ENCODE data around the gene KCNT2.

KCNT2 gene

DNA sequence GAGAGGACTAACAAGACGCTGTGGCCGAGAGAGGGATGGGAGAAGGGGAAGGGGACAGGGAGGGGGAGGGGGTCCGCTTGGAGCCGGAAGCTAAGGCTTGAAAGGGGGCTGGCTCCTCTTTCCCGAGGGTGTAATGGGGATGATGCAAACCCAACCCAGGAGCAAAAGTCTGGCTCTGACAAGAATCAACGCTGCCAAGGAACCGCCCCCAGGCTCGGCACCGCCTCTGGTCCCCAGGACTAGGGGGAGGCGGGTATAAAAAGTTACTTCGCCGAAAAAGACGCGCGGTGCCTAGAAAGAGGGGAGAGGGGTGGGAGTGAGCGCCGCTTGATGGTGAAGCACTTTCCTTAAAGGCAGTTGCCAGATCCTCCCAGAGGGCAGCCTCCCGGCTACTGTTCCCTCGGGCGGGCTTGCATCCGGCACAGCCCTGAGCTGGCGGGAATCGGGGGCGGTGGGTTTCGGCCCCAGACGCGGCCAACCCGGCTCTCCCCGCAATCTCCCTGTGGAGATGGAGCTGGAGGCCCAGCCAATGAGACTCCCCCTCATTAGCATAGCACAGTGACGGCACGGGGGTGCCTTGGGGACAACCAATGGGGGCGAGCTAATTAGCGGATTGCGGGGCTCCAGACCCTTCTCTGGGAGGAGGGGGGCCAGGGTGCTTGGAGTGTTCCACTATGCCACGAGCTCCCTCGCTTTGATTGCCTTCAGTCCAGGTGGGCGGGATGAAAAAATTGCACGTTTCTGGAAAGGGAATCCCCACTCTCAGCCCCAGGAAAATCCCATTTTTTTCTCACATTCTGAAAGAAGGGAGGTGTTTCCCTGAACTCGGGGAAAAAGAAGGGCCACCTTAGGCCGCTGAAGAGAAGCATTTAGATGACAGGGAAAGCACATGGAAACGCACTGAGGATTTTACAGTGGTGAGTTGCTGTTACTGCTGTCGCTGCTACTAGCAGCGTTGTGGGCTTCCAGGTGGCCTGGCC lies at the start of gene KCNT2:
Gene KCNT2 (minus strand): TSS at position 51 of the 980 bp plus-strand sequence. CDS start 131 bp downstream, outside the sequence.
- H3K27me3 ChIP-seq: peaks cover 42% of the 10 kb centered on the region
- H3K4me1 ChIP-seq (ENCODE audit: control insufficient read depth in 1 of 2, insufficient read depth in 1 of 2, low read depth in 1 of 2, low read length in 1 of 2): no peaks in the 10 kb centered on the region
- no peak within 1 kb of the TSS for H3K27ac ChIP-seq
- no peak within 1 kb of the TSS for H3K4me3 ChIP-seq (ENCODE audit: low read depth in 1 of 2, low read length in 1 of 2)
- no peaks in the 10 kb centered on the region for H3K36me3 ChIP-seq
- no peaks in the 10 kb centered on the region for H3K9me3 ChIP-seq
- TF ChIP-seq, protein P1, sequence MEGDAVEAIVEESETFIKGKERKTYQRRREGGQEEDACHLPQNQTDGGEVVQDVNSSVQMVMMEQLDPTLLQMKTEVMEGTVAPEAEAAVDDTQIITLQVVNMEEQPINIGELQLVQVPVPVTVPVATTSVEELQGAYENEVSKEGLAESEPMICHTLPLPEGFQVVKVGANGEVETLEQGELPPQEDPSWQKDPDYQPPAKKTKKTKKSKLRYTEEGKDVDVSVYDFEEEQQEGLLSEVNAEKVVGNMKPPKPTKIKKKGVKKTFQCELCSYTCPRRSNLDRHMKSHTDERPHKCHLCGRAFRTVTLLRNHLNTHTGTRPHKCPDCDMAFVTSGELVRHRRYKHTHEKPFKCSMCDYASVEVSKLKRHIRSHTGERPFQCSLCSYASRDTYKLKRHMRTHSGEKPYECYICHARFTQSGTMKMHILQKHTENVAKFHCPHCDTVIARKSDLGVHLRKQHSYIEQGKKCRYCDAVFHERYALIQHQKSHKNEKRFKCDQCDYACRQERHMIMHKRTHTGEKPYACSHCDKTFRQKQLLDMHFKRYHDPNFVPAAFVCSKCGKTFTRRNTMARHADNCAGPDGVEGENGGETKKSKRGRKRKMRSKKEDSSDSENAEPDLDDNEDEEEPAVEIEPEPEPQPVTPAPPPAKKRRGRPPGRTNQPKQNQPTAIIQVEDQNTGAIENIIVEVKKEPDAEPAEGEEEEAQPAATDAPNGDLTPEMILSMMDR (IDR thresholded peaks at IDR 0.05): no peak

DNA sequence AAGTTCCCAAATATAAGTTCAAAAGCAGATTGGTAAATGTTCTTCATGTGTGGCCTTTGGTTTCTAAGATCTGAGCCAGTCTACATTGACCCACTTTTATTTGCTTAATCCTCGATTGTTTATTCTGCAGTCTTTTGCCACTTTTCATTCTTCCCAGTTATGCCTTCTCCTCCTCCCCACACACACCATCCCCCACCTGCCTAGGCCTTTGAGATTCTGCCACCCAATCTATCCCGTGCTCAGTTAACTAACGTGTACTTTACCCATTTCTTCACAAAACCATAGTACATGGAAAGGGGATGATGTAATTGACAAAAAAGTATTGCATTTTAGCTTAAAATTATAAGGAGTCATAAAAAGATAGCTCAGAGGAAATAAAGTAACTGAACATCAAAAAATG lies 47.3 kb upstream of the KCNT2 start:
- no peaks in the 10 kb centered on the region for H3K27me3 ChIP-seq
- no peak overlapping the region for H3K4me3 ChIP-seq (ENCODE audit: low read depth in 1 of 2, low read length in 1 of 2)
- H3K36me3 ChIP-seq: no peaks in the 10 kb centered on the region
- H3K27ac ChIP-seq: no peak overlapping the region
- peaks cover 0 to 7% of the 10 kb centered on the region in 2 experiments for H3K4me1 ChIP-seq (ENCODE audit: control insufficient read depth in 1 of 2, insufficient read depth in 1 of 2, low read depth in 1 of 2, low read length in 1 of 2)
- H3K9me3 ChIP-seq: no peaks in the 10 kb centered on the region
- TF ChIP-seq, protein P1 (IDR thresholded peaks at IDR 0.05): no peak

DNA sequence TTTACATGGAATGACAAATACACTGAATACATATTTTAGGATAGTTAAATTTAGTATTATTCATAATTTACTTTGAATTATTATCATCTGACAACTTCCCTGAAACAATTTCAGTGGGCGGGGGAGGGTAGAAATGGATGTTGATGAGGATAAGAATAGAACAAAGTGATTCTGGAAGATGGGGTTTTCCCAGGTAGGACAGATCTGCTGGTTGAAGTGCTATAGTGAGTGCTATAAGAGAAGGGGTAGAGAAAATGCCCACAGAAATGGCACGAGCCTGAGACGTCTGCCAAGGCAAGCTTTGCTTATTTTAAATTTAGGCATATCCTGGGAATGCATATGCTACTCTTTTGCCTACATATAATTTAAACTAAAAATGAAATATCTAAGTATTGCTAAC lies 46.8 kb upstream of the KCNT2 start:
- no peak overlapping the region for H3K27ac ChIP-seq
- no peaks in the 10 kb centered on the region for H3K36me3 ChIP-seq
- no peak overlapping the region for H3K4me3 ChIP-seq (ENCODE audit: low read depth in 1 of 2, low read length in 1 of 2)
- H3K9me3 ChIP-seq: no peaks in the 10 kb centered on the region
- H3K27me3 ChIP-seq: no peaks in the 10 kb centered on the region
- TF ChIP-seq, protein P1 (IDR thresholded peaks at IDR 0.05): no peak
- H3K4me1 ChIP-seq (ENCODE audit: control insufficient read depth in 1 of 2, insufficient read depth in 1 of 2, low read depth in 1 of 2, low read length in 1 of 2): peaks cover 0 to 7% of the 10 kb centered on the region in 2 experiments

DNA sequence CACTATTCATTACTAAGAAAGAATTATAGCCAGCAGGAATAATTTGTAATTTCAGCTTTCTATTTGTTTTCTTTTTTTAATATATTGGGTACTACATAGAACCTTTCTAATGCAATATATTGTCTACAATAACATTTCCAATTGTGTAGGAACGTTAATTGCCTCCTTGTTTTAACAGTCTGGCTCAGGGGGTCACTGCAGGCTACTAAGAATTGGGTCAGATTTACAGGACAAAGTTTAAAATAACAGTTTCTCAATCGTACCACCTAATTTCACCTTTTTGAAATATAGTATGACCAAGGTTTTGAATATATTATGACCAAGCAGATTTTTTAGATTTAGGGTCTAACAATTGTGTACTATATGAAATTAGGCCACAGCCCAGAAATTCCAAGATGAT lies 46.0 kb upstream of the KCNT2 start:
- H3K4me1 ChIP-seq (ENCODE audit: control insufficient read depth in 1 of 2, insufficient read depth in 1 of 2, low read depth in 1 of 2, low read length in 1 of 2): peaks cover 0 to 2% of the 10 kb centered on the region in 2 experiments
- H3K9me3 ChIP-seq: no peaks in the 10 kb centered on the region
- no peak overlapping the region for H3K27ac ChIP-seq
- H3K27me3 ChIP-seq: no peaks in the 10 kb centered on the region
- no peak overlapping the region for H3K4me3 ChIP-seq (ENCODE audit: low read depth in 1 of 2, low read length in 1 of 2)
- no peaks in the 10 kb centered on the region for H3K36me3 ChIP-seq
- TF ChIP-seq, protein P1 (IDR thresholded peaks at IDR 0.05): no peak

DNA sequence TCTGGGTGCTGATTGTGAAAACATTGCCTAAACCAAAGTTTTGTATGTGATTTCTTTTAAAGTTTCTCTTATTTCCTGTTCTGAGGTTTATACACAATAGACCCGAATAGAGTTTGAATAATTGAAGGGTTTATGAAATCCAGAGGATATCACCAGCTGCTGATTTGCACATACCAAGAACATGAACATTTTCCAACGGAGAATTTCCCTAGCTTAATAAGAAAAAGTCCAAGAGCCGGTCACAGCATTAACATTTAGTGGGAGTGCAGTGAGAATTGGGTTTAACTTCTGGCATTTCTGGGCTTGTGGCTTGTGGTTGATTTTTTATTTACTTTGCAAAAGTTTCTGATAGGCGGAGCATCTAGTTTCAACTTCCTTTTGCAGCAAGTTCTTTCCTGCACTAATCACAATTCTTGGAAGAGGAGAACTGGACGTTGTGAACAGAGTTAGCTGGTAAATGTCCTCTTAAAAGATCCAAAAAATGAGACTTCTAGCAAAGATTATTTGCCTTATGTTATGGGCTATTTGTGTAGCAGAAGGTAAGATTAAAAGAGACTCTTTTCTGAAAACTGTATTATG lies 43.5 kb upstream of the KCNT2 start, which contains the start of gene CFH:
Gene CFH (plus strand): TSS at position 407 of the 579 bp plus-strand sequence. CDS start 75 bp downstream, at position 482.
- Histone ChIP-seq H3K4me1 (ENCODE audit: control insufficient read depth in 1 of 2, insufficient read depth in 1 of 2, low read depth in 1 of 2, low read length in 1 of 2) (no peaks in the 10 kb centered on the region), H3K36me3 (no peaks in the 10 kb centered on the region), H3K4me3 (ENCODE audit: low read depth in 1 of 2, low read length in 1 of 2) (no peak within 1 kb of the TSS), H3K27ac (no peak within 1 kb of the TSS), H3K9me3 (no peaks in the 10 kb centered on the region), H3K27me3 (no peaks in the 10 kb centered on the region)
- TF ChIP-seq, protein P1 (IDR thresholded peaks at IDR 0.05): no peak

All from neutrophil (primary cell).